HG02610 (cell line): Measurements from ENCODE around the gene ELMOD1.

ENCODE experiments used
- ATAC-seq: cut with Tn5 transposase; IDR thresholded peaks from one replicate; pipeline ENCODE4 v1.9.1; 2021; ENCODE audit warnings: mild to moderate bottlenecking, moderate library complexity; ENCODE audit not compliant: unreplicated experiment

ELMOD1 gene

DNA sequence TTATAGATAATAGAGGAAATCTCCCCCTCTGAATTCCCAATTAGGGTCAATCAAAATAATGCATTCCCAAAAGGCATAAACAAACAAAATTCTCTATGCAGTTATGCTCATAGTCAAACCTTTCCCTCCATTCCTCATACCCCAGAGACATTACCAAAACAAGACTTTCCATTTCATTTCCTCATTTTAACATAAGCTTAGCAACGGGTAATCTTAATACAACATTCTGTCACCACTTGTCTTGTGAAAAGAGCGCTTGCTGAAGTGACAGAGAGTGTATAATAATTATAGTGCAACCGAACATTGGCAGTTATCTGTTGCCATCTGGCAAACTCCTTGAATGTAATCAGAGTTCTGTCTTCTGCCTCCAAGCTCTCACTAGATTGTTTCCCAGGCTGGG is 122.1 kb downstream of the ELMOD1 start:
- ATAC-seq = no peak
